Measurements from ENCODE around the gene ADAM17. TPM values are rescaled to one million over a fixed set of nuclear protein-coding genes. Genes with fewer than 3 reads are reported as not detected.

The ADAM17 gene
- total and polyA plus RNA-seq, 2 of the 13 experiments (the other 11 are each of a cell fraction or from before 2014, with no cell fraction given): 6.5 to 33.4 TPM

GRCh38 chr2:9535177-9535576 is 20.5 kb downstream of the ADAM17 start:
- WGBS (ENCODE audit: low lambda C conversion rate): 72% methylated on average over 1 of the region's 1 CpG
- in situ Hi-C loops (cut with HindIII; ENCODE audit: extremely low pct_ligation_motif_present, low pct_unique_long_range_greater_than_20kb): no loop called here
- POLR2A ChIA-PET: interaction anchor here (2.1 kb wide), 1 partner anchor 20 kb away, joined by 16 read pairs; the partner anchor contains the start of gene ADAM17

GRCh38 chr2:9533663-9534062 is 22.0 kb downstream of the ADAM17 start:
- no peaks in the 10 kb centered on the region for H4K20me1 ChIP-seq (ENCODE audit: insufficient read depth, low read length)
- H3K9ac ChIP-seq (ENCODE audit: insufficient read depth, low read depth, low read length): no peak overlapping the region
- H3K36me3 ChIP-seq (replicated peaks in 1 of 2; ENCODE audit: control insufficient read depth in 1 of 2, insufficient read depth in 2 of 2, low read length in 2 of 2): peaks cover 2 to 27% of the 10 kb centered on the region in 2 experiments; a peak in 4 of 5 replicates
- intact Hi-C loops (cut with micrococcal nuclease; ENCODE audit: unreplicated experiment): no loop called here
- ChIA-PET CTCF (ENCODE audit: low intra/inter-chr PET ratio, low total read pairs) (interaction anchor here (0.7 kb wide), 1 partner anchor 50 kb away, joined by 3 read pairs; no protein-coding TSS in a partner anchor), POLR2A (no interaction called here)
- H3K79me2 ChIP-seq (ENCODE audit: insufficient read depth, low read length): no peaks in the 10 kb centered on the region
- no peaks in the 10 kb centered on the region for H3K9me3 ChIP-seq (ENCODE audit: low read length)
- H3K4me2 ChIP-seq (ENCODE audit: low read depth, low read length): no peak overlapping the region
- no peaks in the 10 kb centered on the region for H3K27me3 ChIP-seq (ENCODE audit: control insufficient read depth in 1 of 2, insufficient read depth in 2 of 2, low read length in 2 of 2)
- 99% methylated on average over 2 of the region's 2 CpGs for WGBS (ENCODE audit: low lambda C conversion rate)
- ATAC-seq: no peak
- no peak overlapping the region for H3K4me3 ChIP-seq (replicated peaks in 1 of 3; ENCODE audit: insufficient read depth in 1 of 3, low read depth in 2 of 3, low read length in 3 of 3)
- in situ Hi-C loops (cut with HindIII; ENCODE audit: extremely low pct_ligation_motif_present, low pct_unique_long_range_greater_than_20kb): no loop called here
- H3K27ac ChIP-seq (ENCODE audit: extremely low read length, insufficient read depth, low read length): no peak overlapping the region
- no TSS peak for BruUV-seq (replicated peaks)
- DNase-seq (ENCODE audit: low spot score): no peak
- peaks cover 15% of the 10 kb centered on the region for H3K4me1 ChIP-seq (ENCODE audit: insufficient read depth, low read length)
- no peak for FAIRE-seq
- H2AFZ ChIP-seq (ENCODE audit: low read length): no peak overlapping the region
- TF ChIP-seq ZNF274 (CRISPR knock-in tag; IDR thresholded peaks at IDR 0.05) (no peak), GPN1 (CRISPR knock-in tag; IDR thresholded peaks at IDR 0.05; ENCODE audit: borderline replicate concordance) (no peak), ZNF350 (CRISPR knock-in tag; IDR thresholded peaks at IDR 0.05; ENCODE audit: borderline replicate concordance, low read depth) (no peak), ZNF557 (CRISPR knock-in tag; IDR thresholded peaks at IDR 0.05) (no peak), TBL1XR1 (IDR thresholded peaks at IDR 0.05; ENCODE audit: borderline replicate concordance, low read length, partially characterized antibody) (no peak), ZNF510 (CRISPR knock-in tag; IDR thresholded peaks at IDR 0.05; ENCODE audit: low read depth) (no peak), NR0B2 (CRISPR knock-in tag; IDR thresholded peaks at IDR 0.05) (no peak)
- TF ChIP-seq, protein P1, sequence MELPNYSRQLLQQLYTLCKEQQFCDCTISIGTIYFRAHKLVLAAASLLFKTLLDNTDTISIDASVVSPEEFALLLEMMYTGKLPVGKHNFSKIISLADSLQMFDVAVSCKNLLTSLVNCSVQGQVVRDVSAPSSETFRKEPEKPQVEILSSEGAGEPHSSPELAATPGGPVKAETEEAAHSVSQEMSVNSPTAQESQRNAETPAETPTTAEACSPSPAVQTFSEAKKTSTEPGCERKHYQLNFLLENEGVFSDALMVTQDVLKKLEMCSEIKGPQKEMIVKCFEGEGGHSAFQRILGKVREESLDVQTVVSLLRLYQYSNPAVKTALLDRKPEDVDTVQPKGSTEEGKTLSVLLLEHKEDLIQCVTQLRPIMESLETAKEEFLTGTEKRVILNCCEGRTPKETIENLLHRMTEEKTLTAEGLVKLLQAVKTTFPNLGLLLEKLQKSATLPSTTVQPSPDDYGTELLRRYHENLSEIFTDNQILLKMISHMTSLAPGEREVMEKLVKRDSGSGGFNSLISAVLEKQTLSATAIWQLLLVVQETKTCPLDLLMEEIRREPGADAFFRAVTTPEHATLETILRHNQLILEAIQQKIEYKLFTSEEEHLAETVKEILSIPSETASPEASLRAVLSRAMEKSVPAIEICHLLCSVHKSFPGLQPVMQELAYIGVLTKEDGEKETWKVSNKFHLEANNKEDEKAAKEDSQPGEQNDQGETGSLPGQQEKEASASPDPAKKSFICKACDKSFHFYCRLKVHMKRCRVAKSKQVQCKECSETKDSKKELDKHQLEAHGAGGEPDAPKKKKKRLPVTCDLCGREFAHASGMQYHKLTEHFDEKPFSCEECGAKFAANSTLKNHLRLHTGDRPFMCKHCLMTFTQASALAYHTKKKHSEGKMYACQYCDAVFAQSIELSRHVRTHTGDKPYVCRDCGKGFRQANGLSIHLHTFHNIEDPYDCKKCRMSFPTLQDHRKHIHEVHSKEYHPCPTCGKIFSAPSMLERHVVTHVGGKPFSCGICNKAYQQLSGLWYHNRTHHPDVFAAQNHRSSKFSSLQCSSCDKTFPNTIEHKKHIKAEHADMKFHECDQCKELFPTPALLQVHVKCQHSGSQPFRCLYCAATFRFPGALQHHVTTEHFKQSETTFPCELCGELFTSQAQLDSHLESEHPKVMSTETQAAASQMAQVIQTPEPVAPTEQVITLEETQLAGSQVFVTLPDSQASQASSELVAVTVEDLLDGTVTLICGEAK (IDR thresholded peaks at IDR 0.05): no peak
- TF ChIP-seq, protein P1 (CRISPR knock-in tag; IDR thresholded peaks at IDR 0.05): no peak

More at GRCh38 chr2:9535177-9535576, 20.5 kb downstream of the ADAM17 start:
- Histone ChIP-seq H3K4me1 (ENCODE audit: insufficient read depth, low read length) (peaks cover 16% of the 10 kb centered on the region), H3K9ac (ENCODE audit: insufficient read depth, low read depth, low read length) (no peak overlapping the region), H3K4me3 (replicated peaks in 1 of 3; ENCODE audit: insufficient read depth in 1 of 3, low read depth in 2 of 3, low read length in 3 of 3) (no peak overlapping the region), H3K27me3 (ENCODE audit: control insufficient read depth in 1 of 2, insufficient read depth in 2 of 2, low read length in 2 of 2) (no peaks in the 10 kb centered on the region), H3K79me2 (ENCODE audit: insufficient read depth, low read length) (no peaks in the 10 kb centered on the region), H3K36me3 (replicated peaks in 1 of 2; ENCODE audit: control insufficient read depth in 1 of 2, insufficient read depth in 2 of 2, low read length in 2 of 2) (peaks cover 2 to 27% of the 10 kb centered on the region in 2 experiments; a peak in 4 of 5 replicates), H4K20me1 (ENCODE audit: insufficient read depth, low read length) (no peaks in the 10 kb centered on the region), H3K27ac (ENCODE audit: extremely low read length, insufficient read depth, low read length) (no peak overlapping the region), H2AFZ (ENCODE audit: low read length) (no peak overlapping the region), H3K4me2 (ENCODE audit: low read depth, low read length) (no peak overlapping the region), H3K9me3 (ENCODE audit: low read length) (no peaks in the 10 kb centered on the region)
- CTCF ChIA-PET (ENCODE audit: low intra/inter-chr PET ratio, low total read pairs): no interaction called here
- FAIRE-seq (no peak), ATAC-seq (no peak), DNase-seq (ENCODE audit: low spot score) (no peak)
- no peak for TF ChIP-seq GFI1 (CRISPR knock-in tag; IDR thresholded peaks at IDR 0.05; ENCODE audit: borderline replicate concordance)
- intact Hi-C loops (cut with micrococcal nuclease; ENCODE audit: unreplicated experiment): loop anchor here (5.0 kb wide), 1 partner anchor 43 kb away; no protein-coding TSS in a partner anchor
- BruUV-seq (replicated peaks): no TSS peak
